ENCODE measurements around the gene KAZN.
A peak's percentile ranks its signal among the peaks of the same experiment; 100 is the strongest.

Gene KAZN

GRCh38 chr1:15080328-15081007 is 482.0 kb downstream of the KAZN start:
- no peak for DNase-seq

- no peak for DNase-seq
These were observed 482.6 kb downstream of the KAZN start for GRCh38 chr1:15081102-15081501.

- no peak for DNase-seq
These were observed 485.1 kb downstream of the KAZN start for GRCh38 chr1:15083578-15083977.

GRCh38 chr1:15088281-15088971 is 489.9 kb downstream of the KAZN start:
- DNase-seq: no peak

- DNase-seq: no peak
These were observed 490.9 kb downstream of the KAZN start for GRCh38 chr1:15089258-15089992.

- DNase-seq: peak; percentile 57
These were observed 491.9 kb downstream of the KAZN start for GRCh38 chr1:15090373-15090772.

- no peak for DNase-seq
These were observed 495.6 kb downstream of the KAZN start for GRCh38 chr1:15094056-15094455.

- DNase-seq: no peak
These were observed 496.4 kb downstream of the KAZN start for GRCh38 chr1:15094719-15095495.

- no peak for DNase-seq
These were observed 497.0 kb downstream of the KAZN start for GRCh38 chr1:15095496-15095875.

GRCh38 chr1:15096293-15096692 is 497.8 kb downstream of the KAZN start:
- DNase-seq: no peak

- no peak for DNase-seq
These were observed 500.0 kb downstream of the KAZN start for GRCh38 chr1:15098176-15099125.

GRCh38 chr1:15099441-15100120 is 501.1 kb downstream of the KAZN start:
- DNase-seq: no peak

GRCh38 chr1:15100121-15100879 is 501.8 kb downstream of the KAZN start:
- DNase-seq: peak; percentile 50

- no peak for DNase-seq
These were observed 502.6 kb downstream of the KAZN start for GRCh38 chr1:15100880-15101760.

GRCh38 chr1:15101801-15102200 is 503.3 kb downstream of the KAZN start:
- no peak for DNase-seq

- DNase-seq: no peak
These were observed 504.2 kb downstream of the KAZN start for GRCh38 chr1:15102646-15103045.

- DNase-seq: no peak
These were observed 504.7 kb downstream of the KAZN start for GRCh38 chr1:15103211-15103610.

- no peak for DNase-seq
These were observed 505.4 kb downstream of the KAZN start for GRCh38 chr1:15103906-15104305.

GRCh38 chr1:15104768-15105167 is 506.3 kb downstream of the KAZN start:
- DNase-seq: no peak

GRCh38 chr1:15106608-15107007 is 508.1 kb downstream of the KAZN start:
- no peak for DNase-seq

All from NCI-H1092 (cell line).